HUES48 (cell line): Measurements from ENCODE around the gene SMOC2.

Experiments used
- H3K27ac ChIP-seq: one replicate; pipeline ENCODE4 v1.7.0; 2013; ENCODE audit warnings: low read depth, low read length, inconsistent platforms
- H3K27me3 ChIP-seq: 2 replicates; pipeline ENCODE4 v1.6.1; 2013; ENCODE audit warnings: mild to moderate bottlenecking, low read length; ENCODE audit not compliant: control insufficient read depth, insufficient read depth
- H3K36me3 ChIP-seq: 2 replicates; pipeline ENCODE4 v1.6.1; 2013; ENCODE audit warnings: low read length; ENCODE audit not compliant: control insufficient read depth, insufficient read depth
- H3K4me1 ChIP-seq: 2 replicates; pipeline ENCODE4 v1.6.1; 2013; ENCODE audit warnings: mild to moderate bottlenecking, low read length; ENCODE audit not compliant: control insufficient read depth, insufficient read depth
- H3K4me3 ChIP-seq: 2 replicates; pipeline ENCODE4 v1.5.1; 2013; ENCODE audit warnings: mild to moderate bottlenecking, low read depth, low read length
- H3K9ac ChIP-seq: 2 replicates; pipeline ENCODE4 v1.6.1; 2013; ENCODE audit warnings: mild to moderate bottlenecking, low read depth, low read length, moderate library complexity
- H3K9me3 ChIP-seq: 2 replicates; pipeline ENCODE4 v1.6.1; 2013; ENCODE audit warnings: low read length; ENCODE audit not compliant: control insufficient read depth, insufficient read depth

Gene SMOC2

DNA sequence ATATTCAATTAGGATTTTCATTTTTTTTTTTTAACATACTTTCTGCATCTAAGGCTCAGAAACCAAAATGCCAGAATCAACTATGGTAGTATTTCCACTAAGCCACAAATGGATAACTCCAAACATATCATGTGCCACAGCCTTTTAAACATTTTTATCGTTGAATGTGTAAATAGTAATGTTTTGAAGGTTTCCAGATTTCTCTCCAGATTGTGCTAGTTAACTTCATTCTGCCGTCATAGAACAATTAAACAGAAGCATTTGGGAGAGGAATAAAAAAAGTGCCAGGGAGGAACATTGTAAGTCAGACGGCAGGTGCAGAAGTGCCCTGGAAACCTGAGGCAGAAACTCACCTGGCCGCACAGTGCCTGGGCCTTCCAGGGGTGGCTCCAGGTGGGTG lies 23.6 kb downstream of the SMOC2 start:
- Histone ChIP-seq H3K4me3 (no peak overlapping the region), H3K9ac (no peak overlapping the region), H3K4me1 (no peaks in the 10 kb centered on the region), H3K27me3 (no peaks in the 10 kb centered on the region; the same call in 1 of the 2 replicates), H3K36me3 (no peaks in the 10 kb centered on the region), H3K9me3 (no peaks in the 10 kb centered on the region), H3K27ac (no peak overlapping the region)

- H3K27ac ChIP-seq: no peak overlapping the region
- H3K27me3 ChIP-seq: no peaks in the 10 kb centered on the region
- no peaks in the 10 kb centered on the region for H3K9me3 ChIP-seq
- no peaks in the 10 kb centered on the region for H3K36me3 ChIP-seq
- no peak overlapping the region for H3K9ac ChIP-seq
- no peak overlapping the region for H3K4me3 ChIP-seq
- H3K4me1 ChIP-seq: peaks cover 5% of the 10 kb centered on the region; the same call in 1 of the 2 replicates
These were observed 27.1 kb downstream of the SMOC2 start for GRCh38 chr6:168468045-168468444.

DNA sequence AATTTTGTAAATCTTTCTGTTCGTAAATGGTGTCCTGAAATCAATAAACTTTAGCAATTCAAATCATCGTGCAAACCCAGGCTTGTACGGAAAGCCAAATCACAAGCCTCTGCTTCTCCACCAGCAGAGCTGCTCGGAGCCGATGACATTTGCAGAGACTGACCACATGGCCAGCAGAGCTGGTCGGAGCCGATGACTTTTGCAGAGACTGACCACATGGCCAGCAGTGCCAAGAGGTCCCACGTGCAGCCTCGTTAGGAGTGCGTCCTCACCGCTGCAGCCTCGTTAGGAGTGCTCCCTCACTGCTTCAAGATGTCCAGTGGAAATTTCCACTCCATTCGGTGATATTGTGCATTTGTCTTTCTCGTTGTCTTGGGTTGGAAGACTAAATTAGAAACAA lies 28.5 kb downstream of the SMOC2 start:
- Histone ChIP-seq H3K9ac (no peak overlapping the region), H3K27me3 (no peaks in the 10 kb centered on the region), H3K27ac (no peak overlapping the region), H3K36me3 (no peaks in the 10 kb centered on the region), H3K9me3 (no peaks in the 10 kb centered on the region), H3K4me3 (no peak overlapping the region), H3K4me1 (peaks cover 5% of the 10 kb centered on the region; the same call in 1 of the 2 replicates)

DNA sequence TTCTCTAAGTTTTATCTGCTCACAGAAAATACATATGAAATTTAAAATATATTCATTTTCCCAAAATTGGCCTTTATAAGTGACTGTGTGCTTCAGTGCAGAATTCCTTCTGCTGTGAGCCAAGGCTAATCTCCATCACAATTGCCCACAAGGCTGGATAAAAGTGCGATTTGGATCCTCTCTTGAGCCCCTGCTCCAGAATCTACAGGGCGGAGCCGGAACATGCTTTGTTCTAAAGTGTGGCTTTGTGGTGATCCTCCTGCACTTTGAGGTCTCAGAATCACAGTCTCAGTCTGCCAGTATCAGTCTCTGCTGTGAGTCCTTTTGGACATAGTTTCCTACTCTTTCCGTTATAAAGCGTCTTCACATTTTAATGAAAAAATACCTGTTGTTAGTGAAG lies 28.9 kb downstream of the SMOC2 start:
- no peaks in the 10 kb centered on the region for H3K27me3 ChIP-seq
- H3K4me1 ChIP-seq: peaks cover 5% of the 10 kb centered on the region; the same call in 1 of the 2 replicates
- no peak overlapping the region for H3K4me3 ChIP-seq
- H3K27ac ChIP-seq: no peak overlapping the region
- no peaks in the 10 kb centered on the region for H3K9me3 ChIP-seq
- H3K9ac ChIP-seq: no peak overlapping the region
- H3K36me3 ChIP-seq: no peaks in the 10 kb centered on the region

GRCh38 chr6:168472363-168472762 lies 31.4 kb downstream of the SMOC2 start:
- H3K27ac ChIP-seq: no peak overlapping the region
- no peaks in the 10 kb centered on the region for H3K9me3 ChIP-seq
- H3K9ac ChIP-seq: no peak overlapping the region
- no peaks in the 10 kb centered on the region for H3K36me3 ChIP-seq
- no peak overlapping the region for H3K4me3 ChIP-seq
- peaks cover 5% of the 10 kb centered on the region; the same call in 1 of the 2 replicates for H3K4me1 ChIP-seq
- H3K27me3 ChIP-seq: no peaks in the 10 kb centered on the region

GRCh38 chr6:168473197-168473596 lies 32.2 kb downstream of the SMOC2 start:
- no peaks in the 10 kb centered on the region for H3K36me3 ChIP-seq
- H3K27me3 ChIP-seq: no peaks in the 10 kb centered on the region
- H3K9ac ChIP-seq: no peak overlapping the region
- H3K9me3 ChIP-seq: no peaks in the 10 kb centered on the region
- H3K4me3 ChIP-seq: no peak overlapping the region
- H3K27ac ChIP-seq: no peak overlapping the region
- peaks cover 5% of the 10 kb centered on the region; the same call in 1 of the 2 replicates for H3K4me1 ChIP-seq

DNA sequence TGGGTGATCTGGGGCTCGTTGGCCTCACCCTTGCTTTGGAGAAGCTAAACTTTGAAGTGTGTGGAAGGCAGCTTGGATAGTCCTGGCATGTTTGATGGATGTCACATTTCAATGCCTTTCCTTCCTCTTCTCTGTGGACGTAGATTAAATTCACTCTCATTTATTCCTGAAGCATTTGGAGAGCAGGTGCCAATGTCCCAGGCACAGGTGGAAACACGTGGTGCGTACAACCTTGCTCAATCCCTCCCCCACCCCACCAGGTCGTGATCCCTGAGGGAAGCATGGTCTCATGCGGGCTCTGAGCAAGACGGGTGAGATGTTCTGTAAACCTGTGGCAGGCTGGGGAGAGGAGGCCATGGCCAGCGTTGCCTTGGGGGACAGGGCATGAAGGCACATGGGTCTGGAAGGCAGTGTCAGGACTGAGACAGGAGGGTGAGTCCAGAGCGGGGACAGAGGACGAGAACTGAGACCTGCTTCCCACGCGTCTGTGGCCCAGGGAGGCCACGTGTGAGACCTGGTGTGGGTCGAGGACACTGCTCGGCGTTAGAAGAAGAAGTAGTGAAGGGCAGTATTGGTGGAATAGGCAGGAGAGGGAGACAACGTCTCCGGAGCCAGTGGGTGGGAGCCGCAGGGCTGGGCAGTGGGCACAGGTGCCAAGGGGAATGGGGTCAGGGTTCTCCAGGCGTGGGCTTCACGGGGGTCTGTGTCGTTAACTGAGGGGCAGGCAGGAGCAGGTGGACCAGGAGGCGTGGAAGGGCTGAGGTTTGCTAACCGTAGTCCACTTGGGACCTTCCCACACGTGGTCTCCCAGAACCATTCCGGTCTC lies 34.4 kb downstream of the SMOC2 start:
- H3K27me3 ChIP-seq: no peaks in the 10 kb centered on the region
- H3K27ac ChIP-seq: no peak overlapping the region
- H3K9ac ChIP-seq: no peak overlapping the region
- no peaks in the 10 kb centered on the region for H3K36me3 ChIP-seq
- H3K9me3 ChIP-seq: no peaks in the 10 kb centered on the region
- no peaks in the 10 kb centered on the region for H3K4me1 ChIP-seq
- no peak overlapping the region for H3K4me3 ChIP-seq

GRCh38 chr6:168479421-168479820 lies 38.4 kb downstream of the SMOC2 start:
- H3K4me3 ChIP-seq: no peak overlapping the region
- no peak overlapping the region for H3K9ac ChIP-seq

GRCh38 chr6:168480481-168480880 lies 39.5 kb downstream of the SMOC2 start:
- H3K4me3 ChIP-seq: no peak overlapping the region
- H3K27me3 ChIP-seq: no peaks in the 10 kb centered on the region
- no peaks in the 10 kb centered on the region for H3K4me1 ChIP-seq
- H3K27ac ChIP-seq: no peak overlapping the region
- H3K36me3 ChIP-seq: no peaks in the 10 kb centered on the region
- H3K9ac ChIP-seq: no peak overlapping the region
- H3K9me3 ChIP-seq: no peaks in the 10 kb centered on the region

More at GRCh38 chr6:168479421-168479820, 38.4 kb downstream of the SMOC2 start:
- Histone ChIP-seq H3K4me1 (no peaks in the 10 kb centered on the region), H3K27ac (no peak overlapping the region), H3K27me3 (no peaks in the 10 kb centered on the region), H3K36me3 (no peaks in the 10 kb centered on the region), H3K9me3 (no peaks in the 10 kb centered on the region)

DNA sequence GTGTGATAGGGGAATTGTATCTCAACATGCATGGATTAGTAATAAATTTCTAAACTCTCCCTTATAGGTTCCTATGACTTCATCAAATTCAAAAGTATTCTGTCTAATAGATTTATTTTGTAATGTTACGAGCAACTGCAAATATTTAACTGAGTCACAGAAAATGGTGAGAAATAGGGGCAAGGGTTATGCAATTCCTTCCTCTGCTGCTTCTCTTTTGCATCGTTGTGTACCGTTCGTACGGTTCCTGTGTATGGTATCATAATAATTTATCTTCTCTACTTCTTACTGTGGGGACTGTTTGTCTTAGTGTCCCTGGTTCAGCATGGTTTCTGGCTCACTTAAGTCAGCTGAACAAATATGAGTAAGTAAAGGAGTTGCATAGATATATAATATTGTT lies 44.8 kb downstream of the SMOC2 start:
- H3K4me1 ChIP-seq: no peaks in the 10 kb centered on the region
- H3K27me3 ChIP-seq: no peaks in the 10 kb centered on the region
- H3K9ac ChIP-seq: no peak overlapping the region
- no peak overlapping the region for H3K4me3 ChIP-seq
- H3K36me3 ChIP-seq: no peaks in the 10 kb centered on the region
- no peaks in the 10 kb centered on the region for H3K9me3 ChIP-seq
- no peak overlapping the region for H3K27ac ChIP-seq

DNA sequence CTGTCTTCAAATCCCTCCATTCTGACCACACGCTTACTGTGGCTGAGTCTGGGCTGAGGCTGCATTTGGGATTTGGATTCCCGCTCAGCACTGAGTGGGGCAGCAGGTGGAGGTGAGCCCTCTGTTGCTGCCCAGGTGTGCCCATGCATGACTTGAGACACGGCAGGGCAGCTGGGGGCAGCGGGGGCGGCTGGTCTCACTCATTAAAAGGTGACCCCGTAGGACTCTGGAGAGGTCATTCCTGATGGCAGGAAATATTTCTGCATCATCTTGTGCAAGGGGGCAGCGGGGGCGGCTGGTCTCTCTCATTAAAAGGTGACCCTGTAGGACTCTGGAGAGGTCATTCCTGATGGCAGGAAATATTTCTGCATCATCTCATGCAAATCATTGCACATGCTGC lies 49.8 kb downstream of the SMOC2 start:
- Histone ChIP-seq H3K27me3 (no peaks in the 10 kb centered on the region), H3K9ac (no peak overlapping the region), H3K9me3 (no peaks in the 10 kb centered on the region), H3K4me3 (no peak overlapping the region), H3K27ac (no peak overlapping the region), H3K36me3 (no peaks in the 10 kb centered on the region), H3K4me1 (no peaks in the 10 kb centered on the region)
